Activated CD4-positive, alpha-beta T cell treated with anti-CD3 and anti-CD28 coated beads, Interleukin-2, amount 50 U/mL, for 4 hours (primary cell): ENCODE measurements around the gene FHIT.

Source experiments
- DNase-seq, 2 experiments: peaks; one replicate each; pipeline ENCODE4 v3.0.0-alpha.2; 2020

FHIT gene

DNA sequence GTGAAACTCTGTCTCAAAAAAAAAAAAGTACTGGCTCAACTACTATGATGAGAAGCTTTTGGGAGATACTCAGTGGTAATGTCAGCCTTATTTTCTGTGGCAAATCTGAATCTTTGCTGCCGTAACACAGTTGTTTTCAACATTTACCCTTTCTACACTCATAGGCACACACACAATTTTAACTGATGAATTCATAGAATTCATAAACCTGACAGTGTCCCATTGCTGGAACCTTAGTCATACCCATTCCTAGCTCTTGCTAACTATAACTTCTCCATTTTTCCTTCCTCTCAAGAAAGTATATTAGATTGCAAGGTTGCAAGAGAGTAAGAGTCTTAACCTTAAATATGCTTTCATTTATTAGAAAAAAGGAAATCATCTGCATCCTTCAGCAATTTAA lies 496.6 kb downstream of the FHIT start:
- DNase-seq = no peak

DNA sequence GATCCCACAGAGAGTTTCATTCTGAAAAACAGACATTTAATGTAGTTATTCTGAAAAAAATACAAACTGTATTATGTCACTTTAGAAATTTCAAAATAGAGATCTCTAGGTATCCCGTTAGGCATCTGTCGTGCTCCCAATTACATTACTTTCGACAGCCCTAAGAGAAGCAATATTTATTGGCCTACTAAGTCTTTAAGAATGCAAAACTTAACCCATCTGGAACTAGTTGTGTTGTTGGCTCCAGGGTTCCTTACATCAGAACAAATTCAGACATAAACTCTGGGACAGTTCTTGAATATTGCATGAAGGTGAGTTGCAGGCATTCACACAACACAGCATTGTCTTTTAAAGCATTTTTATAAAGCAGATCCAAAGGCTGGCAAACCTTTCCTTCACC lies 498.4 kb downstream of the FHIT start:
- no peak for DNase-seq

DNA sequence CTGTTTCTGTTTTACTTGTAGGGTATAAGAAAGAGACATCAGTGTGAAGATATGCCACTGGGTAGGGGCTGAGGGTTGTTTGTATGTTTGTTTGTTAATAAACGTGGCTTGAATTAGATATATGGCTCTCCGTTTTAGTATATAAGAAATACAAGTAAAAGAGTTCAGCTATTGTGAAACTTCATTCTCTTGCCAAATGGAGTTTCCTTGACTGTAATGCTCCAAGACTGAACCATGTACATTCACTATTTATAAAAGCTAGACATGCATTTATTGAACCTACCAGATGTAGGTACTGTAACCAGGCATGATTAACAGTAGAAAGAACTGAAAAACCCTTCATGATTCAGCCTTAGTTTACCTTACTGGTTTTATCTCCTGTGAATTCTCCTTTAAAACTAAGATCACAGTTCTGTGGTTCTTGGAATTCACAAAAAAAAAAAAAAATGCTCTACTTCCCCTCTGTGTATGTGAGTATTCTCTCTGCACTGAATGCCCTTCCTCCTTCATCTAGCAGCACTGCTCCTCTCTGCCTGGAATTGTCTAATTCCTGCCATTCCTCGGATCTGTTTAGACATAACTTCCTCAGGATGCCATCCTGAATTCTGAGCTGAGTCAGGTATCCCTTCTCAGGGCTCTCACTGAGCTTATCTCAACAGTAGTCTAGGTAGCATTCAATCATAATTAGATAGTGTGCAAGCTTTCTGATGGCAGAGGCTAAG lies 504.4 kb downstream of the FHIT start:
- no peak for DNase-seq

DNA sequence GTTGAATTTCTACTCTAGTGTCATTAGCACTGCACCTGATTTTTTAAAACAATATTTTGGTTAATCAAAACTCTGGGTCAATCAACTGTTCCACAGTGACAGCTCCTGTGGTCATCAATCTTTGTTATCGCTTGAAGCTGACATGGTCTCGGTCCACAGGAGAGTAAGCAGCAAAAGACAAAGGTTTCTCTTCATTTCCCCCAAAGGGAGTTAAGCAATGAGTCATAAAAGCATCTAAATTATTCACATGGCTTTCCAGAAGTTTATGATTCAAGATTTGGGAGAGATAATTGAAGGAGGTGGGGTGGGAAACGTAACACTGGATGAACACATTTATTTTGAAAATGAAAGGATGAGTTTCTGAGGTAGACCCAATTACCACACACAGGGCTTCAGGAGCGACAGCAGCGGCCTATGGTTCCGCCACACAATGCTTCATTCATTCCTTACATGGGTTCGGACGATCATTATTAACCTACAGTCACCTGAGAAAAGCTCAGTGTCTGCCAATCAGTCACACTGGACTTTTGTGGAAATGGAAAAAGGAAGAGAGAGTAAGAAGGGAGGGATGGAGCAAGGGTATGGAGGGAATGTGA lies 505.1 kb downstream of the FHIT start:
- DNase-seq = no peak

DNA sequence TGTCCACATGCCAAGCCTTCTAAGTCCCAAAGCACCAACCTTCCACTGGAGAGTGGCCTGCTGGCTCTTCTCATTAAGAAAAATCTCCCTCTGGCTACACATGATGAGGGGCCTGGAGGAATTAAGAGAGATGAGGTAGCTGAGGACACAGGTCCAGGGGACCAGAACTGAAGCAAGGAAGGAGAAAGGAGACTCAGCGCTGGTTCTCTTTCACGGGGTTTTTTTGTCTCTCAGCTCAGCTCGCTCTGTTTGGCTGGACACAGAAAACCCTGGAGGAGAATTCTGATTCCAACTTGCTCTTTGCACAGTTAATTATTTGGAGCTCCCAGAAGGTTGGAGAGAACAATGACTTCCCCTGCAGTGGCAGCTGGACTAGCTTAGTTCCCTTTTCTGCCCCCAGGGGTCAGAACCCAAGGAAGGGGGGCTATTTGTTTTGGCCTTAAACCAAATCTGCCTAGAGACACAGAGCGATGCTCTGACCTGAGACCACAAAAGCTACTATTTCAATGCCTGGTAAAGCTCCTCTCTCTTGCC lies 507.6 kb downstream of the FHIT start:
- DNase-seq = no peak

DNA sequence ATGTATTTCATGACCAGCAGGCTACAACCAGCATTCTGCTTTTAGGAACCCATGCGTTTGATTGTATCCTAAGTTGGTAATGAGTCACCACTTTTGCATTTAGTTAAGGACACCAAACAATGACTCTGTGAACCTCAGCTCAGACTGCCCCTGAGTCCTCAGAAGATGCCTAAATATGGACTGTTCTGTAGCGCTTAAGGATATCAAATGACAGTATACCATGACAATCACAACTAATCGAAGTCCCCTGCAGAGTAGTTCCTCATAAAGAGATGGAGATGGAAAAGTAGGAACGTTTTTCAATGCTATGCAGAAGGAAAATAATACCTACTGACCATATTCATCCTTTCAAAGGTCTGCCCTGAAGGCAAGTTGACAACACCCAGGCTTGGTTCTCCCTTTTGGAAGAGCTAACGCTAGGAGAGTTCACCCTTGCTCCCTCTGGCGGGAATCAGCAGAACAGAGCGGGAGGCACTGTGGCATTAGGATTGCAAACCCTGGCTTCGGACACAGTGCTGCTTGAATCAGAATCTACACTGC lies 508.6 kb downstream of the FHIT start:
- DNase-seq = no peak

DNA sequence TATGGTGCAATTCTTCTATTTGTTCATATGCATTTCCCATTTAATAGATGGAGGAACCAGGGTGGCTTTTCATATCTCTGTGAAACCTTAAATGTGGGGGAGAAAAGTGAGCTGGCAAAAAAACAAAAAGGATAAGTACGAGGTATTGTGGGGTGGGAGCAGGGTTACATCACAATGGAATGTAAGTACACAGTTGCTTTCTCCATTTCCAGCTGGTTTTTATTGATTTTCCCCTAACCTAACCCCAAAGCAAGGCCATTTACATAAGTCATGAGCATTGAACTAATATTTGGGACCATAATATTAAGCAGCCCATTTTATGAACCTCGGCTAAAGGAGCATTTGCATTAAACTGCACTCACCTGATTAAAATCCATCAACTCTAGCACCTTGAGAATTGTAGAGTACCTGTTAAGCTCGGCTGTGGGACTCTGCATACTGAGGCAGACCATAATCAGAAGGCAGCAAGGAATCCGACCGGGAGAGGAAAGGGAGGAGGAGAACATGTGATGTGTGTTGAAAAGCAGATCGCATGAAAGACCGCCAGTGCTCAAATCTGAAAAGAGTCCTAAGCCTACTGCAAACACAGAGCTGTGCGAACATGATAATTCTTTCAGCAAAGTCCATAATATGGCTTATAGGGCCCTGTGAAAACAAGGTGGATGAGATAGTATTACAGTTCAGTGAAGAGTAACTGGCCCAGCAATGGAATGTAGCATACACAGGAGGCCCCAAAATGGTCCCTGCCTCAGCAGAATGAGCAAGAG lies 513.4 kb downstream of the FHIT start:
- no peak for DNase-seq

DNA sequence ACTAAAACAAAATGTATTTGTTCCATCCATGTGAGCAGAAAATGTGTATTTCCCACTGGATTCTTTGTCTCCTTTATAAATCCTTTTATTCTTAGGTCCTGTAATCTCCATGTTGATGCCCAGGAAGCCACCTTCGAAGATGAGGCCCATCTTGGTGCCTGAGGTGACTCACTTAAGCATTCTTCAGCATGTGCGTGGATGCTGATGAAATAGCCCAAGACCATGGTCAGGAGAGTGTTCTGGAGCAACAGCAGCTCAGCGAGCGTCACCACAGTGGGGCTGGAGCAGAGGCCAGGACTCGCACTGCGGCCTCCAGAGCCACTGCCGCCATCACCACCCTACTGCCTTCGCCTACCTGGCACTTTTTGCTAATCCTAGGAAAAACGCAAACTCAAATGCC lies 520.9 kb downstream of the FHIT start:
- no peak for DNase-seq

DNA sequence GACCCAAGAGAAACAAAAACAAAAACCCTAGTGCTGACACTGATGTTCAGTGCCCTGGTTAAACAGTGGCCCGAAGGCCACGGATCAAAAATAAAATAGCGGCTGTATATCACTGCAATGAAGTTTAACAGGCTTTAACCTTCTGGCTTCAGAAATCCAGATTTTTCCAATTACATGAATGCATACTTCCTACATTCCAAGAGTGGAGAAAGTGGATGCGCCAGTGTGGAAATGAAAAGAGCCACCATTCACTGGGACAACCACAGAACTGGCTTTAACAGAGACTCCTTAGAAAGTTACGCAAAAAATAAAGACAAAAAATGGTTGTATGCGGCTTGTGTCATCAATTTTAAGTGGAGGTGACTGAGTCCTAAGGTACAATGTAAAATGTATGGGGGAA lies 522.2 kb downstream of the FHIT start:
- no peak for DNase-seq

DNA sequence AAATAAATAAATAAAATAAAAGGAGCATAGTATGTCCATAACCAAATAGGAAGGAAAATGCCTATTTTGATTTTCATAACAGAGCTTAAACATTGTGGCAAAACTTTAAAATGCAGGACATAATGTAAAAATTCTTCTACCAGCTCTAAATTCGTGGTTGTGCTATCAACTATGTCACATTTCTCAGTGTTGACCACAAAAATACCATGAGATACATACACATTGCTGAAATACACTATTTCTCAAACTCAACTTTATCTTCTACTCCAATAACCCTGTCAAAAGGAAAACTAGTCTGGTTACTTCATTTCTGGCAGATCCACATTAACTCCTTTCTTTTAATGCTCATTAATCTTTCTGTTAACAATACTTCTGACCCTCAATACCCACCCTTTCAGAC lies 523.2 kb downstream of the FHIT start:
- no peak for DNase-seq

DNA sequence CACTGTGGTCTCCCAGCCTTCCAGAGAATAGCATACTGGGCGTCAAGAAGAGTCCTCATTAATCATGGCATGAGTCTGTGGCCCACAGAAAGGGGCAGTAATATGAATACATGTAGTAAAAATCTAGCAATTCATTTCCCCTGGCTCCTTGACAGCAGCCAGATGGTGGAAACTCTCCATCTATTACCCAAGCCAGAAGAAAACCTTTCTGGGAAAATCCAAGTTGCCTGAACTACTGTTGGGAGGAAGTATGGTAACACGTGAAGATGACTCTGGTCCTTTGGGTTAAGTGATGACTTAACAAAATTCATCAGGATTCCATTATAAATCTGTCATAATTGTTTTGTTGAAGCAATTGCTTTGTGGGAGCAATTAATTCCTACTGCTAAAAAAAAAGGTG lies 530.5 kb downstream of the FHIT start:
- DNase-seq = no peak

DNA sequence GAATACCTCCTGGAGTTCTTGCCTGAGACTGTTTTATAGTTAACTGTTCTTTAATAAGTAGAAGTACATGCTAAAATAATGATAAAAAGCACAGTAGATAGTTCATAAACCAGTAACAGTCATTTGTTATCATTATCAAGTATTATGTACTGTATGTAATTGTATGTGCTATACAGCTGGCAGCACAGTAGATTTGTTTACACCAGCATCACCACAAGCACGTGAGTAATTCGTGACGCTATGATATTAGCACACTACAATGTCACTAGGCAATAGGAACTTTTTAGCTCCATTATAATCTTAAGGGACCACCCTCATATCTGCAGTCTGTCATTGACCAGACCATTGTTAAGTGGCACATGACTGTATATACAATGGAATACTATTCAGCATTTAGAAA lies 534.7 kb downstream of the FHIT start:
- no peak for DNase-seq

DNA sequence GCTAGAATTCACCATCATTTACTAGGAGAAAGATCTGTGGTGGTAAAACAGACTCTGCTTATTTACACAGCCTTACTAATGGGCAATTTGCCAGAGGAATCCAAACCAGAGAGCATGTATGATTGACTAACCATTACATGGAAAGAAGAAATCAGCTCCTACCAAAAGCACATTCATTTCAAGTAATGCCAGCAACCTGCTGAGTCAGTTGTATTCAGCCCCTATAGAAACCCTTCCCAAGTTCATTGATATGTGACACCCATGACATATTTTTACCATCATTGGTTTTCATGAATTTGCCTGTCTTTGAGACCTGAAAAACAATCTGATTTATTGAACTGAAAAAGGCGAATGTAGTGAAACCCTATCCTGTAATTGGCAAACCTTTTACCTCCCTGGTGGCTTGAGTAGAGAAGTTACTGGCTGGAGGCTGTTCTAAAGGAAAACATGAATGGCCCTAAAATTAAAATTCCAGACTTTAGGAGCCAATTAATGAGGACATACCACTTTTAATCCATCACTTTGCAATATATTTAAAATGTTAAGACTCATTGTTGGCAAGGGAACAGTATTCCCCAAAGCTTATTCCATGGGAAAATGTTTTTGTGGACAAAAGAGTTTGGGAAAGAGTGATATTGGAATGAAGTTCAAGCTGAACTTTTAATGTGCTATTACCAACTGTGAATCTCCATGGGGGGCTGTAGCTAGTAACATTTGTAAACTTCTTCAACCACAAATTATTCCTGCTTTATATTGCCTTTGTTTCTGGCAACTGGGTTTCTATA lies 542.9 kb downstream of the FHIT start:
- DNase-seq = no peak

DNA sequence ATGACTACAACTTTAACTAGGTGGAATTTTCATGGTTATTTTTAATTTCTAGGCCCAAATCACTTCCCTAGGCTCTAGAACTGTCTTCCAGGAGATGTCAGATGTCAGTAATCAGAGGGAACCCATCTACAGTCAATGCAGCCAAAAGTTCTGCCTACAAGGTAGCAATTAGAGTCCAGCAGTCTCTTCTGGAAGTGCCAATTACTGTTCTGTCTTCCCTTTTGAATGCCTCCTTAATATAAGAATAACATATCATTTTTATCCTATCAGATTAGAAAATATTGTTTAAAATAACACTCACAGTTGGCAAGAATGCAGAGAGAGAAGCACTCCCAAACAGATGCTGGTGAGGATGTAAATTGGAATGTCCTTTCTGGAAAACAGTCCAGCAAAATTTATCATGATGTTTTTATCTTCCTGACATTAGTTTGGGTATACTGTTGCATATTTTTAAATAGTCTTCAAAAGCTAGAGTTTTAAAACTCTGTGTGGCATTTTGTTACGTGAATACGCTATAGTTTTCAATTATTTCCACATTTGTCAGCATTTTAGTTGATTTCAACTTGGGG lies 543.7 kb downstream of the FHIT start:
- no peak for DNase-seq

DNA sequence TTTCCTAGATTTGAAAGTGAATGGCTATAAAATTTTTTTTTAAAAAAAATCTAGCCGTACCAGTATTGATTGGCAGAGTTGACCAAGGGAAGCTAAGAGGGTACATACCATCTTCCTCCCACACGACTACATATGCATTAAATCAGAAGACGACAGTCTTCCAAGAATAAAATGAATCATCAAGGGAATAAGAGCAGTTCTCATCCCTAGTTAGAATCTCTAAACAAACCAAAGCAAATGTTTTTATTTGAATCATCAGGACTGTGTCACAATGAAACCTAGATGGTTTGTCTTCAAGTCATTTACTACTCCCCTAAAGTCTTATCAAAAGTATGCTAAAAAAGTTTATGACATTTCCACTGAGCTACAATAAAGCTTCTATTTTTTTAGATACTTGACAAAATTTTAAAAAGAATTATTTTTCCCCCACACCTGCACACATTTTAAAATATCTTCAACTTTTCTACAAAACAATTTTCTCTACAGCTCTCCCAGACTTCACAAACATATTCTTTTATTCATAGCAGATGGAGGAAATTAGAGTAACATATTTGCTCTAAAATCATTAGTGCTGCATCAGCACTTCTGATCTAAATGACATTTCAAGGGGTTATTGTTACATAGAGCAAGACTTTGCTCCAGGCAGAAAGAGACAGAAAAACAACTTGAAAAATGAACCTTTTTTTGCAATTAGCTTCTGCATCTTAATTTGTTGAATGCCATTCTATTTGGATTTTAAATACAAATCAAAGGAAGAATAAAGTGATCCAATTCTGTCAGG lies 547.1 kb downstream of the FHIT start:
- DNase-seq = no peak

DNA sequence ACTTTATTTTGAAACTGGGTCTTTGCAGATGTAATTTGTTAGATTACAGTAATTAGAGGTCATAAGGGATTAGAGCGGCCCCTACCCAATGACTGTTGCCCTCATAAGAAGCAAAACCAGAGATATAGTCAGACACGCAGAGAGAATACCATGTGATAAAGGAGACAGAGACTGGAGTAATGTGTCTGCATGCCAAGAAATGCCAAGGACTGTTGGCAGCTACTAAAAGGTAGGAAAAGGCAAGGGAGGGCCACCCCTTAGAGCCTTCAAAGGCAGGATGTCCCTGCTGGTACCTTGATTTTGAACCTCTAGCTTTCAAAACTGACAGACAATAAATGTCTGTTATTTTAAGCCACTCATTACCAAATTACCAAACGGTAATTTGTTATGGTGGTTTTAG lies 548.2 kb downstream of the FHIT start:
- no peak for DNase-seq

DNA sequence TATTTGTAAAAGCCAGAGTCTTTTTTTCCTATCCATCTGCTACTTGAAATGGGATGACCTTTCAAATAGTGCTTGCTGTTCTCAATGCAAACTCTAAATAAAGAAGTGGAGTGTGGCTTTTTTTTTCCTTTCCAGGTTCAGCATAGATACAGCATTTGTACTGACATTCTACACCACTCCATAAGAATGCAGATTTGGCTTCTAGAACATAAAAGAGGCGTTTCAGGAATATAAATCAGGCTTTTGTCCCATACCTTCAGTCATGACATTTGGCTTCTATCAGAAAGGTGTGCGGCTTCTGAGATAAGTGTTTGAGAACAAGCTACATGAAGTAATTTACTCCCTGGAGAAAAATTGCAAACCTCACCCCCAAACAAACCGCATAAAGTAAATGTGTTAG lies 553.1 kb downstream of the FHIT start:
- DNase-seq = no peak

DNA sequence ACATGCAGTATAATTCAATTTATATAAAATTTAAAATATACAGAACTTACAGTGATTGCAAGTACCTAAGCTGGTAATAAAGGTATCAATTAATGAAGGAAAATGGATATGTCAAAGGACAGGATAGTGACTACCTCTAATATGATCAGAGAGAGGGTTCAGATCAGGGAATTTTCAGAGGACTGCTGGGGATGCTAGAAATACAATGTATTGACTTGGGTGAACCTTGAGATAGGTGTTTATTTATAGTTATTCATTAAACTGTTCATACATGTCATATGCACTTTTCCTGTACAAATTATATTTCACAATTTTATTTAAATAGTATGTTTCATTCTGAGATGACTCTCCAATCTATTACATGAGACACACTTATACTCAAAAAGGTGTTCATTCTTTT lies 554.1 kb downstream of the FHIT start:
- DNase-seq = no peak

DNA sequence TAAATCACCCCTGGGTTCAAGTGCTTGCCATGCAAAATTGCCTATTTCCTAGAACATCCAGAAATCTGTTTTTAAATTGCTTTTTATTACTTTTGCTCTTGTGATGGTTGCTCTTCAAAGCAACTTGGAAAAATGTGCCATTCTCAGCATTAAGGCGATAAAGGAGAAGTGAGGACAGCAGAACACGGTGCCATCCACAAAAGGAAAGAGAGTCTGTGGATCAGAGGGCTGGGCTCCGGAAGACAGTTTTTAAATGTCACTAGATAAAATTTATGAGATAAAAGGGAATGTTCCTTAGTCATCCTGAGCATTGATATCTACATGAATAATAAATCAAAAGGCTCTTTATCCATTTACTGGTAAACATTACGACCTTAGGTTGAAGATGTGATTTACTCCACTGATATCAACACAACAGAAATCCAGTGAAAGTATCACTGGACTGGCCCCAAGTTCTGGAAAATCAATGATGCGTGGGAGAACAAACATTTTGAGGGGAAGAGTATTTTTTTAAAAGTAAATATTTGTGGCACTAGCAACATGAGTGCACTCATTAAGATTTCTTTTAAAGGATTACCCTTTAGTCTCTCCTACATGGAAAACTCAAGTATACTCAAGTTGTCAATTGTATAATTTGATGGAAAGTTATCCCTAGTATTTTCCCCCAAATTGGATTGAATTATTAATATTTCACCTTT lies 554.7 kb downstream of the FHIT start:
- no peak for DNase-seq

DNA sequence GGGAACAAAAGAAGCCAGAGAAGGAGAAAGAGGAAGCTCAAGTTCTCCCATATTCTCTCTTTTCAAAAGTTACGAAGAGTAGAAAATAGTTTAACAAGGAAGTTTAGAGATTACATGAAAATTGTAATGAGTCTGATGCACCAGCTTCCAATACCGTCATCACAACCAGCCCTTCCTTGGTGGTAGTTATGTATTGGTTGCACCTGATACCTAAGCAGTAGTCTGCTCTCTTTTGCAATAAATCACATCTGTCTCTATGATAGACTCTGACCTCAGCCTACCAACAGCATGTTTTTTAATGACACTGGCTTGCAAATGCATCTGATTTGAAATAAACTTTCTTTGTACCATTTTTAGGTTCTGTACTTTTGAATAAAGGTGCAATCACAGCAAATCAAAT lies 575.8 kb downstream of the FHIT start:
- no peak for DNase-seq

DNA sequence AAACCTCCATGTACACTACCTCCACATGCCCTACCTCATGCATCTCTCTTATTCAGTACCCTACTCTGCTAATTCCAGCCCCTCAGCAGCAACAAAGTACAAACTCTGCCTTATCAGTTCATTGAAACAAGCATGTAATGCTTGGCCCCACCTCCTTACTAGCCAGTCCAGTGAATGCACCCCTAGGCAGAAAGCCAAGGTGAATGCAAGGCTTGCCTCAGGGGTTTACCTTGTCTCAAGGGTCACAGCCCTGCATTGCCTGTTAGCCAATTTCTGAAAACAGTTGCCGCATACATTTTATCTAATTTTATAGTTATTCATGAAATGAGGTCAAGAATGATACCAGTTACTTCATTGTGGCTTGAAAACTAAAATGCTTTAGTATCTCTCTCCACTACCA lies 576.4 kb downstream of the FHIT start:
- DNase-seq = no peak
